Measurements from ENCODE around the gene LCORL. TPM values are rescaled to one million over a fixed set of nuclear protein-coding genes. Genes with fewer than 3 reads are reported as not detected.
"Not testable (repeated sequence)": the region's sequence is repeated elsewhere in the genome, so short reads cannot be mapped to it uniquely, and the experiment has no call there.

Gene LCORL
- total and polyA plus RNA-seq, 11 donors: 1.3 to 12.1 (median 5.8) TPM

- H3K27me3 ChIP-seq: no peaks in the 10 kb centered on the region
- no peaks in the 10 kb centered on the region for H3K36me3 ChIP-seq
- H3K27ac ChIP-seq: no peak overlapping the region
- intact Hi-C loops (cut with DNase I): no loop called here
- DNase-seq (no peak), ATAC-seq (no peak)
- no peaks in the 10 kb centered on the region for H3K9me3 ChIP-seq
- no peak overlapping the region for H3K4me3 ChIP-seq
- WGBS, 4 donors: 68 to 74% (median 70%) methylated on average over 2 of the region's 2 CpGs
- H3K4me1 ChIP-seq: no peaks in the 10 kb centered on the region
- TF ChIP-seq, protein P1, sequence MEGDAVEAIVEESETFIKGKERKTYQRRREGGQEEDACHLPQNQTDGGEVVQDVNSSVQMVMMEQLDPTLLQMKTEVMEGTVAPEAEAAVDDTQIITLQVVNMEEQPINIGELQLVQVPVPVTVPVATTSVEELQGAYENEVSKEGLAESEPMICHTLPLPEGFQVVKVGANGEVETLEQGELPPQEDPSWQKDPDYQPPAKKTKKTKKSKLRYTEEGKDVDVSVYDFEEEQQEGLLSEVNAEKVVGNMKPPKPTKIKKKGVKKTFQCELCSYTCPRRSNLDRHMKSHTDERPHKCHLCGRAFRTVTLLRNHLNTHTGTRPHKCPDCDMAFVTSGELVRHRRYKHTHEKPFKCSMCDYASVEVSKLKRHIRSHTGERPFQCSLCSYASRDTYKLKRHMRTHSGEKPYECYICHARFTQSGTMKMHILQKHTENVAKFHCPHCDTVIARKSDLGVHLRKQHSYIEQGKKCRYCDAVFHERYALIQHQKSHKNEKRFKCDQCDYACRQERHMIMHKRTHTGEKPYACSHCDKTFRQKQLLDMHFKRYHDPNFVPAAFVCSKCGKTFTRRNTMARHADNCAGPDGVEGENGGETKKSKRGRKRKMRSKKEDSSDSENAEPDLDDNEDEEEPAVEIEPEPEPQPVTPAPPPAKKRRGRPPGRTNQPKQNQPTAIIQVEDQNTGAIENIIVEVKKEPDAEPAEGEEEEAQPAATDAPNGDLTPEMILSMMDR (IDR thresholded peaks at IDR 0.05): no peak
- TF ChIP-seq POLR2A (IDR thresholded peaks at IDR 0.05): no peak
Measured at GRCh38 chr4:18041114-18041513, 19.6 kb upstream of the LCORL start.

DNA sequence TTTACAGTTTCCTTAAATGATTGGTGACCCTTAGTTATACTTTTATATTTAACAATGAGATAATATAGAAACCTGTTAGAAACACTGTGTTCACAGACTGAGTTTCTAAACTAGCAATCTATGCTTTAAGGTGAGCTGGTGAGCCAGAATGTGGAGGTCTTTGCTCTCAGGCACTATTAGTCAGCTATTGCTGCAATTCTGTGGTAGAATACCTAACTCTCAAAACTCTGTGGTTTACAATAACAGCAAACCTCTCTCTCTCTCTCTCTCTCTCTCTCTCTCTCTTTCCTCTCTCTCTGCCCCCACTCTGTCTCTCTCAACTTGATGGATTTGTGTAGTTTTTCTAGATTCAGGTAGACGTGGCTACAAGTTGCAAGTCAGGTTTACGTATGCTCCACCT, 17.6 kb upstream of the LCORL start:
- intact Hi-C loops (cut with DNase I): no loop called here
- H3K36me3 ChIP-seq: no peaks in the 10 kb centered on the region
- no peaks in the 10 kb centered on the region for H3K27me3 ChIP-seq
- no peak overlapping the region for H3K27ac ChIP-seq
- DNase-seq: no peak
- WGBS, 4 donors: 94 to 98% (median 95%) methylated on average over 2 of the region's 2 CpGs
- no peaks in the 10 kb centered on the region for H3K9me3 ChIP-seq
- ATAC-seq: no peak
- TF ChIP-seq, protein P1 (IDR thresholded peaks at IDR 0.05): no peak
- TF ChIP-seq POLR2A (IDR thresholded peaks at IDR 0.05): no peak
- H3K4me3 ChIP-seq: no peak overlapping the region
- H3K4me1 ChIP-seq: no peaks in the 10 kb centered on the region

DNA sequence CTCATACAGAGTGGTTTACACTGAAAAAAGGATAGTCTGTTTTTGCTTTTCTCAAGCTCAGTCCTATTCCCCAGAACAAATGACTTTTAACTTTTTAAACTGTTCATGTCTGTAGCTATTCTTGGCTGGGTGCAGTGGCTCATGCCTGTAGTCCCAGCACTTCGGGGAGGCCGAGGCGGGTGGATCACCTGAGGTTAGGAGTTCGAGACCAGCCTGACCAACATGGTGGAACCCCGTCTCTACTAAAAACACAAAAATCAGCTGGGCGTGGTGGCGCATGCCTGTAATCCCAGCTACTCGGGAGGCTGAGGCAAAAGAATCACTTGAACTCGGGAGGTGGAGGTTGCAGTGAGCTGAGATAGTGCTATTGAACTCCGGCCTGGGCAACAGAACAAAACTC, 14.8 kb upstream of the LCORL start:
- DNase-seq; H3K9me3 ChIP-seq; H3K4me1 ChIP-seq; H3K27ac ChIP-seq; H3K36me3 ChIP-seq; H3K27me3 ChIP-seq; ATAC-seq; intact Hi-C loops (cut with DNase I); H3K4me3 ChIP-seq: not testable (repeated sequence)
- WGBS, 4 donors: 84 to 87% (median 86%) methylated on average over 10 of the region's 10 CpGs

DNA sequence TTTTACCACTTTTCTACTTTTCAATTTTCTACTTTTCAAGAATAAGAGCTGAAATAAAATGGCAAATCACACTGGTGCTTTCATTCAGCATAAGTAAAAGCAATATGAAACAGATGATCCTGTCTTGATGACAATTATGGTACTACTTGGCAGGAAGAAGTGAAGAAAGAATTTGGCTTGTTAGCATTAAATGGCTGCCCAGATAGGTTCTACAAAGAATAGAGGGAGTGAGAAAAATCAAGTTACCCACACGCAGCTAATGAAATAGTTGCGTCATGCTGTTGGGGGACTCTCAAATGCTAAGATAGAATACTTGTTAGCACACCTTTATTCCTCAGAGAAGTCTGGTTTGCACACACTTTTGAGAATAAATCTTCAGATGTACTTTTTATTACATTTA, 12.5 kb upstream of the LCORL start:
- H3K4me1 ChIP-seq: no peaks in the 10 kb centered on the region
- WGBS, 4 donors: 64 to 75% (median 69%) methylated on average over 2 of the region's 2 CpGs
- intact Hi-C loops (cut with DNase I): no loop called here
- H3K36me3 ChIP-seq: no peaks in the 10 kb centered on the region
- H3K27ac ChIP-seq: no peak overlapping the region
- no peak for ATAC-seq
- DNase-seq: no peak
- H3K4me3 ChIP-seq: no peak overlapping the region
- no peaks in the 10 kb centered on the region for H3K27me3 ChIP-seq
- H3K9me3 ChIP-seq: no peaks in the 10 kb centered on the region
- TF ChIP-seq, protein P1 (IDR thresholded peaks at IDR 0.05): no peak
- no peak for TF ChIP-seq POLR2A (IDR thresholded peaks at IDR 0.05)

All from heart left ventricle (tissue), 16 donors.